GM11168 (cell line): ENCODE measurements around the gene SLC6A11.

Experiments used
- in situ Hi-C: fragments of 300-500 bp; cut with MboI; formaldehyde crosslinking; loops from one replicate; pipeline ENCODE4 v1.12.0; 2022; ENCODE audit warnings: low sequenced_read_pairs; ENCODE audit not compliant: unreplicated experiment

Gene SLC6A11

DNA sequence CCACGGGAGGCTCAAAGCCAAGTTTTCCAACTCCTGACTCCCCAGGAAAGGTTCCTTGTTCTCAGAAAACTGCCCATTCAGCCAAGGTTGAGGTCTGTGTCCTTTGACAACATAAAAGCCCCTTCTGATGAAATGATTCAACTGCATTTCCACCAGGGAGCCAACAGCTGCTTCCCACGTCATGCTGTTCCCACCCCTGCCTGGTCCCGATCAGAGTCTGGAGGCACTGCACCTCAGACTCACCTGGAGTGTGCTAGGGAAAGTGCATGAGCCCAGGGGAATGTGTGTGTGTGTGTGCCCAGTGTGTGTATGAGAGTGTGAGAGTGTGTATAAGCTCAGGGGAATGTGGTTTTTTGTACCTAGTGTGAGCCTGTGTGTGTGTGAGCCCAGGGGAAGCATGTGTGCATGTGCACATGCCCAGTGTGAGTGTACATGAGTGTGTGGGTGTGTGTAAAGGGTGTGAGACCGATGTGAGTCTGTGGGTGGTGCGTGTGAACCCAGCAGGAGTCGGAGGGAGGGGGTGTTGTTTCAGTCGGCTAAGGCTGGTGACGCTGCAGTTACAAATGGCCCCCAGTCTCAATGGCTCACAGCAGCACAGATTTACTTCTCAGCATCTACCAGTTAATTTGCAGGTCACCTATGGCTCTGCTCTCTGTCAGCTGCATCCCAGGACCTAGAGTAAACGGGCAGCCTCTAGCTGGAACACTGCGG is 156.2 kb downstream of the SLC6A11 start:
- in situ Hi-C loops, result no loop called here

DNA sequence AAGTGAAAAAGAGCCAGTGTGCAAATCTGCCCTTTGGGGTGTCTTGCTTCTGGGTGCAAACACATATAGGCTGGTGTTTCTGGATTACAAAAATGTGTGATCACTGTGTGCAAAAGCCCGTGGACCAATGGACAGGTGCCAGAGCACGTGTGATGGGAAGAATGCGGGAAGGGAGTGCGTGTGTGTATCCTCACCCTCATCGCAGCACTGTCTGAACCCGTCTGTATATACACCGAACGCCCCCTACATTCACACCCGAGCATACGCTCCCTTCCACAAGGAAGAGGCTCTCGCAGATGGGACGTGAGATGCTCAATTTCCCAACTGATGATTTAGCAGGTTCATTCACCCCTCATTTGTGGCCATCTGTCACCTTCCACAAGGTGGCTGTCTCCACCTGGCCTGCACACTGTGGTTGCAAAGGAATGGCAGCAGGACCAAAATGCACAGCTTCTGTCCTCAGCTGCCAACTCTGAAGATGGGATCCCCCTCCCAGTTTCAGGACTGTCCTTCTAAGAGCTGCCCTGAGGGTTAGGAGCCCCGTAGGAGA is 157.1 kb downstream of the SLC6A11 start:
- in situ Hi-C loops, result no loop called here

DNA sequence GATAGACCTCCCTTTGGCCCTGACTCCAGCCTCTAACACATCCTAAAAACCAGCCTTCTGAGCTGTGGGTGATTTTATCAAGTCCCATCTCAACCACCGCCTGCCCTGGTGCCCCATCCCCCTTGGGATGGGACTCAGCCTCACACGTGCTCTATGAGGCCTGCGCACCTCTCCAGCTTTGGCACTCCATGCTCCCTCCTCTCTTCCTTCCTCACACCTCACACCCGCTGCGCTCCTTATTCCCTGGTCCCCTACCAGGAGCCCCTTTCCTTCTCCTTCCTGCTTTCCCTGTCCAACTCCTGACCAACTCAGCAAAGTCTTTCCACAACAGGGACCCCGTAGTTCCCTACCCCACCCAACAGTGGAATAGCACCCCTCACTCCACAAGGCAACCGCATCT is 158.1 kb downstream of the SLC6A11 start:
- in situ Hi-C loops, result no loop called here

DNA sequence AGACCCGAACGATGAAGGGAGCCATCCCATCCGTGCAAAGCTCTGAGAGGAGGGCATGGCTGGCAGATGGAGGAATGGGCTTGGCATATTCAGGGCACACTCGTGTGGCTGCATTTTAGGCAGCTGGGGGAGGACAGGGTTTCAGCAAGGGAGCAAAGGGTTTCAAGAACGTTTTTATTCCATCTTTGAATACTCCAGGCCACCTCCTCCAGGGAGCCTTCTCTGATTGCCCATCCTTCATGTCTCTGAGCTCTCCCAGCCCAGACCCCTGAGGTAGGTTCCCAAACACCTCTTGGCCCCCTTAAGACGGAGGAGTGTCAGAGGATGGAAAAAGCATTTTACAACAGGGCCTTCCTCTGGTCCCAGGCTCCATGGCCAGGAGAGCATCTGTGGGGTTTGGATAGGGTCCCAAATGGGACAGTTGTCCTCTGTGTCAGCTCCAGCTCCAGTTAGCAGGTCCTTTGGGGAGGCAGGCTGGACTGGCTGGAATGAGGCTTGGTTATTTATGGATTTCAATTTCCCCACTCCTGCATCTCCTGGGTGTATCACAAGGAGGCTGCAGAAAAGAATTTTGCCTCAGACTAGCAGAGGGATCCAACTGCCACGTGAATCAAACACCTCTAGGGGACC is 158.8 kb downstream of the SLC6A11 start:
- in situ Hi-C loops, result no loop called here

DNA sequence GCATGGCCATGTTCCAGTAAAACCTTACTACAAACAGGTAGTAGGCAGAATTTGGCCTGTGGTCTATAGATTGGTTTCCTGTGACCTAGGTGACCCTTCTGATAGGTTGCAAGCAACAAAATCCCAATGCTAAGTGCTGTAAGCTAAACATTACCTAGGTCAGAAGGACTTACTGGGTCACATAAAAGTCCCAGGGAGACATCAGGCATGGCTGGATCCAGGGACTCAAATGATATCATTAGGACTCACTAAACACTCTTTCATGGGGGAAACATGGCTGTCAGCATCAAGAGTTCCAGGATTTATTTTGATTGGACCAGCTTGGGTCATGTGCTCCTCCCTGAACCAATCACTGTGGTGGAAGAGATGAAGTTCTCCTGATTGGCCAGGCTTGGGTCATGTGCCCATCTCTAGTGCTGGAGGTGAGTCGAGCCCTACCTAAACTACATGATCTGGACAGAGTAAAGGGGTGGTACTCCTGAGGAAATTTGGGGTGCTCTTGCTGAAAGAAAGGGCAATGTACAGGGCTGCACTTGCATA is 159.7 kb downstream of the SLC6A11 start:
- in situ Hi-C loops, result no loop called here

DNA sequence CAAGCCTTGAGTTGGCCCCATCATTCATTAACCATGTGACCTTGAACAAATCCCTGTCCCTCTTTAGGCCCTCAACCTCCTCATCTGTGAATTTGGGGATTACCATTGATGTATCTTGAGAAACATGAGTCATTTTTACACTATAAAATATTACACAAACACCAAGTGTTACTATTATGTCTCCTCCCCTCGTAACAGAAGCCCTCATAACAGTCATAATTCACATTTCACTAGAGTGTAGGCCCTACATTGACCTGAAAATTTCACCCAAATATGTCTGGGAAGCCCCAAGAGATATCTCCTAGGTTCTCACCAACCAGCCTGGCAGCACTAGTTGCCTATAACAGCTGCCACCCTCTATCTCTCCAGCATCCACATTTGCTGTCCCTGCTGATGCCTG is 160.7 kb downstream of the SLC6A11 start:
- in situ Hi-C loops, result no loop called here

DNA sequence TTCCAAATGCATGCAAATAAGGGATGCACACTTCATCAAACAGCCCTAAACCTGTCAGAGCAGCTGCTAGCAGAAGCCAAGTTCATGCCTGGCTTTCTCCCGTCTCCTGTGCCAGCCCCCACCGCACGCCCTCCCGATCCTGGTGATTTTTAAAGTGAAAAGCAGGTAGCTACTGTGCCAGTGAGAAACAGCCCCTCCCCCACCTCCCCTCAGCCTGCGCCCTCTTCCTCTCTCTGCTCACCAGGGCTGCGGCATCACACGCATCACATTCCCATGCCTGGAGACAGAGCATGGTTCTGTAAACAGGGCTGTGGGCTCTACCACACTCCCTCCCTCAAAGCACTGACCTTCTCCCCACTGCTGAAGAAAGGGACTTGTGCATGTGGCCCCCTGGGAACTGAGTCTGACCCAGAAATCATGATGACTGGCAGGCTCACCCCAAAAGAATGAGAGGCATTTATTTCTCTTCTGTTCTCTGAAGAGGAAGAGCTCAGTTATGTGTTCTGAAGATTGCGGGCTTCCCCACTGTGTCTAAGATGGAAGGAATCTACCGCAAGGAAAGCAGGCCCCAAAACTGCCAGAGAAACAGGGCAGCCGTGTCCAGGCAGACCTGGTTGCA is 162.0 kb downstream of the SLC6A11 start:
- in situ Hi-C loops, result no loop called here

DNA sequence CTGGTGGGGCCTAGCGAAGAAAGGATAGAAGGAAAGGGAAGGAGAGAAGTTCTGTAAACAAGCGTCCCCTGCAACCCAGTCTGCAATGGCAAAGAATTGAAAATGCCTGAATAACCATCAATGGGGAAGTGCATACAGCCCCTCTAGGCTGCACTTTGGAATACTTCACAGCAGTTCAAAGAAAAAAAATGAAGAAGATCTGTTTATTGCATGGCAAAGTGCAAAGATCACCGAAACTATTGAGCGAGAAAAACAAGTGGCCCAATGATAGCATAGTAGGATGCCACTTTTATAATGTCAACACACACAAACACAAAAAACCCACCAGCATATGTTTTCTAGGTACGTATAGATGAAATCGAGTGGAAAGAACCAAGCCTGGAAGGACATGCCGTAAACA is 162.9 kb downstream of the SLC6A11 start:
- in situ Hi-C loops, result no loop called here

DNA sequence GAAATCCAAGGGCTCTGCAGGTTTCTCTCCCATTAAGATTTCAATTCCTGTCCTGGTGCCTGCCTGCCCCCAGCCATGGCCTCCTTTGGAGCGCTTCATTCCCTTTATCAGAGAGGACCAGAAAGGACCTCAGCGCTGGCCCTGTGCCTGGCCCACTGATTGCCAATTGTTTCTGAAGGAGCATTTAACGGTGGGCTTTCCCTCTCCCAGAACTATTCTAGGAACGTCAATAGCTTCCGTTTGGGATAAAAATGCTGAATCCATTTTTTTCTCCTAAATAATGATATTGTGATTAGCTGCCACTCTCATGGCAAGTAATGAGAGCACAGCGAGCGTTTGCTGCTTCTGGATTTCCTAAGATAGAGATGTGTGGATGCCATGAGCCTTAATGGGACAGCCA is 164.3 kb downstream of the SLC6A11 start:
- in situ Hi-C loops, result no loop called here

DNA sequence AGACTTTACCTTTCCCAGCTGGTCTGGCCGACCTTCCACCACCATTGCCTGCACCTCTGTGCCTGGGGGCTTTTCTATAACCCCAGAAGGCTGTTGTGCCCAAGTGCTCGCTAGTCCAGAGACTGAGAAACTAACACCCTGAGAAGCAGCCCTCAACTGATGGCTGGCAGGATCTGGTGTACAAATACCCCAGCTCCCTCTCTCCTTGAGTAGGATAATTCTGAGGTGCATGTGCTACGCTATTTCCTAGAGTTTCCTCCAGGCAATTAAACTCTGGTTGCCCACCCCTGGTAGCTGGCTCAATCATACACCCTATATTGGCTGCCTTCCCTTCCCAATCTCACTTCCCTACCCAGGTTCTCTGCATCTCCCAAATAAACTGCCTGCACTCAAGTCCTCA is 165.0 kb downstream of the SLC6A11 start:
- in situ Hi-C loops, result no loop called here

DNA sequence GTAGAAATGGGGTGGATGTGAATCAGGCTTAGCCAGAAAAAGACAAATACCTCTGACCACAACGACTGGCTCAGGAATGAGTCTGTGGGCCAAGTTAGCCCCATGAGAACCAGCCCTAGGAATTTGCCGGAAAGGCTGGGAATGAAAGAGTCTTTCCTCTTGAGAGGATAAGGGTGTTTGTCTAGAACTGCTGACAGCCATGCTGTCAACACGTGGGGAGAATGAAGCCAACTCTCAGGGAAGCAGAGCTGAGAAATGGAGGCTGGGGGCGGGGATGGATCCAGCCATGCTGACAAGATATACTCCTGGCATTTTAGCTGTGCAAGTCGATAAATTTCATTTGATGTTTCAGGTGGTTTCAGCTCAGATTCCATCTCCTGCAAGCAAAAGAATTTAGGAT is 165.9 kb downstream of the SLC6A11 start:
- in situ Hi-C loops, result no loop called here

DNA sequence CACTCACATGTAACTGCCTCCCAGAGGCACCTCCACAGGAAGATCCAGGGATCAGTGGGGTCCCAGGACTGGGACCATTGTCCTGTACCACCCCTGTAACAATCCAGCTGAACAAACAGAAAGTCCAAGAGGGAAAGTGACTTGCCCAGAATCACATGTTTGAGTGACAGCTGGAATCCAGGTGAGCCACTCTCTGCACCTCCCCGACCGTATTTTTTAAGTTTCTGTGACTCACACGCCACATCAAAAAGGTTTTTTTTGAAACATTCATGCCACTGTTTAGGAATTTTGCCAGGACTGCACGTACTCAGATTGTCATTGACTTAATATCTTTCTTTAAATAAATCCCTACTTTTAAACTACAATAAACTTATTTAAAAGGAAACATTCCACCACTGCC is 166.8 kb downstream of the SLC6A11 start:
- in situ Hi-C loops, result no loop called here

DNA sequence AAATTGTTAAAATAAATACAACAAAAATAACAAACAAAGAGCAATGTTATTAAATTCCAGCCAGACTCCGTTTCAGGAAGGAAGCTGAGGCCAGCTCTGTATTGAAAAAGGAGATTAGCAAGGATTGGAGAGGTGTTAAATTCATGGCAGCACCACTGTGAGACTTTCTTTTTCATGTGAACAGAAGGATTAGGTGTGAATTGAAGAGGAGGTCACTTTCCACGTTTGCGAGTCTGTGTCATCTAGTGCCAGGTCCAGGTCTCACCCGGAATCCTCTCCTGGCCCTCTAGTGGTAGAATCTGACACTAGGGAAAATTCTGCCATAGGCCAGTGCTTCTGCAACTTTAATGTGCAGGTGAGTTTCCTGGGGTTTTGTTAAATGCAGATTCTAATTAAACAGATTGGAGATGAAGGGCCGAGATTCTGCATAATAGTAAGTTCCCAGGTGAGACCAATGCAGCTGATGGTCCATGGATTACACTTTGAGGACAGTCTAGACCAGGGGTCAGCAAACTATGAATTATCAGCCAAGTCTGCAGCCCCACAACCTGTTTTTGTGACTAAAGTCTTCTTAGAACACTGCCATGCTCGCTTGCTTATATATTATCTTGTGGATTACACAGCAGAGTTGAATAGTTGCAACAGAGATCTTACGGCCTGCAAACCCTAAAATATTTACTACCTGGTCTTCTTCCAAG is 167.3 kb downstream of the SLC6A11 start:
- in situ Hi-C loops, result no loop called here

DNA sequence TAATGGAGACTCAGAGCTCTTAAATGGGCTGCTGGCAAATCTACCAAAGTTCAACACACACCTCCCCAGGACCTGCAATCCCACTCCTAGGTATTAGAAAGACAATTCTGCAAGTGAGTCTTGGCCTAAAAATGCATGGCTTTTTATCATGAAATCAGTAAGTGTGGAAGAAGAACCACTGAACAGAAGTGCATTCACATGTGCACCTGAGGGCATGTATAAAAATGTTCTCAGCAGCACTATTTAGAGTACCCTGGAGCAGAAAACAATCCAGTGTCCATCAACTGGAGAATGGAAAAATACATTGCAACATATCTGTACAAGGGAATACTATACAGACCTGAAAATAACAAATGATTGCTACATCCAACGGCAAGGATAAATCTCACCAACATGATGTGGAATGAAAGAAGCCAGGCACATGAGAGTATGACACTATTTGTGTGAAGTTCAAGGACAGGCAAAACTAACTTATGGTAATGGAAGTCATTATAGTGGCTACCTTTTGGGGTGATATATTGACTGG is 168.4 kb downstream of the SLC6A11 start:
- in situ Hi-C loops, result no loop called here

DNA sequence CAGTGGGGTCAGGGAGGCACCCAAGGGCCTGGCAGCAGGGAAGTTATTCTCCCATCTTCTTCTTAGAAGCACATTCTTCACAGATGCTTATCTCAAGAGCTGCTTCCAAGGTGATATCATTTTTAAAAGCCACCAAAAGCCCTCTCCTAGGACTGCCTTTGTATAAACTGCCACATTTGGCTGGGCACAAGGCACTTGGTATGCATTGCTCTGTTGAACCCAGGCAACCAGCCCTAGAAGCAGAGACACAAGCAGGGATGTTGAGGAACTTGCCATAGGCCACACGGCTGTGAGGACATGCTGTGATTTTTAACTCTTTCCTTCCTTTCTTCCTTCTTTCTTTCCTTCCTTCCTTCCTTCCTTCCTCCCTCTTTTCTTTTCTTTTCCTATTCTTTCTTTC is 169.2 kb downstream of the SLC6A11 start:
- in situ Hi-C loops, result no loop called here

DNA sequence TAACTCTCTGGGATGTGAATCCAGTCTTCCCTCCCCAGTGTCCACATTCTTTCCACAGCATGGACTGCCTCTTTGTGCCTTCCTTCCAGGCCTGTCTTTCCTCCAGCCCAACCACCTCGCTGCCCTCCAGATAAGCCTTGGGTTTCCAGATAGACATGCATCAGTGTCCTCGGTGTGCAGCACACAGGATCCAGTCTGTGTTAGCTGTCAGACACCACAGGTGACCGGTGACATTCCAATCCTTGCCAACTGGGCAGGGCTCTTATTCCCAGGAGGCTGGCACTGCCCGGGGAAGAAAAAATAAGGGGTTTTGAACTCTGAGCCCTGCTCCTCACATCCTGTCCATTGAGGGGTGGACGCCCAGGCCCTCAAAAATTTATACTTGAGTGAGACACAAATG is 170.6 kb downstream of the SLC6A11 start:
- in situ Hi-C loops, result no loop called here

DNA sequence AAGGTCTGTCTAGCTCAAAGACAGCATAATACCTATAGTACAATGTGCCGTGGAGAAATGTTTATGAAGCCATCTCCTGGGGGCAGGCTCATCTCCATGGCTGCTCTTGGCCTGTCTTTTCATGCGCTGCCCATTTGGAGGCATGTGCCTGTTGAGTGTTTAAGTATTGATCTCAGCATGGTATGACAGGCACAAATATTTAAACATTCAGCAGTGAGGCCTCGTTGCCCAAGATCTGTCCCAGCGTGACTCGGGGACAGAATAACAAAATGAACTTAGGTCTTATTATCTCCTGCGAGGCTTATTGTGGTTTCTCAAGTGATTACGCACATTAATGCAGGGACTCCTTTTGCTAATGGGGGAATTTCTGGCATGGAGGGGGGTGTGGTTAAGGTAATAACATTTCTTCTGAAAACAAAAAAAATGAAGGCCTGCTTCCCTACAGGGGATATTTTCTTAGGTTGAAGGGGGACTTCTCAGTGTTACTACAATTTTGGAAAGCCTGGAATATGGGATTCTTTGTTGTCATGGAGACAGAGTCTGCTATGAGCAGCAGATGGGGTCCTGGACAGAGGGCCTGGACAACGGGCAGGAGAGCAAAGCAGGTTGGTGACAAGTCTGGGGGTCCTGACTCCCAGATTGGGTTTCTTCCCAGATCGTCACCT is 172.1 kb downstream of the SLC6A11 start:
- in situ Hi-C loops, result no loop called here

DNA sequence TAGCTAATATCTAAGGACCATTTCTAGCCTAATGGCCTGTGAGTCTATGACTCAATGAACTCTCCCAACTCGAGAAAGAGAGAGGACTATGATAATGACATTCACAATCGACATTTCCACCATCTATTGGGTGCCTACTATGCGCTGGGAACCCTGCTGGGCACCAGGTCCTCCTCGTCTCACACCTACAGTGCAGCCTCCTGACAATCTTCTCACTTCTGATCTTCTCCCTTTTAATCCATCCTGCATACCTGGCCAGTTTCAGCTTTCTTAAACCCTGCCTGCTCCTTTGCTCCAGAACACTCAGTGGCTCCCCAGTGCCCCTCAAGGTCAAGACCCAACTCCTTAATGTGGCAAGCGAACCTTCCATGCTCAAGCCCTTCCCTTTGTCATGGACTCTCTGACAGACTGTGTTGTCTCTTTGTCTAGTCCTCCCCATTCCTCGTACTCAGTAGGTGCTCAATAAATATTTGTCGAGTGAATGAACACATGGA is 173.0 kb downstream of the SLC6A11 start:
- in situ Hi-C loops, result no loop called here
